SH-SY5Y (cell line): ENCODE results near the gene CD248.

Experiments used
- GATA2 ChIP-seq: IDR thresholded peaks from 2 replicates; pipeline ENCODE4 v1.6.1; 2011; ENCODE audit warnings: mild to moderate bottlenecking, low read depth, low read length
- GATA3 ChIP-seq: IDR thresholded peaks from 2 replicates; pipeline ENCODE4 v1.6.1; 2011; ENCODE audit warnings: low read depth, mild to moderate bottlenecking, low read length, moderate library complexity

DNA sequence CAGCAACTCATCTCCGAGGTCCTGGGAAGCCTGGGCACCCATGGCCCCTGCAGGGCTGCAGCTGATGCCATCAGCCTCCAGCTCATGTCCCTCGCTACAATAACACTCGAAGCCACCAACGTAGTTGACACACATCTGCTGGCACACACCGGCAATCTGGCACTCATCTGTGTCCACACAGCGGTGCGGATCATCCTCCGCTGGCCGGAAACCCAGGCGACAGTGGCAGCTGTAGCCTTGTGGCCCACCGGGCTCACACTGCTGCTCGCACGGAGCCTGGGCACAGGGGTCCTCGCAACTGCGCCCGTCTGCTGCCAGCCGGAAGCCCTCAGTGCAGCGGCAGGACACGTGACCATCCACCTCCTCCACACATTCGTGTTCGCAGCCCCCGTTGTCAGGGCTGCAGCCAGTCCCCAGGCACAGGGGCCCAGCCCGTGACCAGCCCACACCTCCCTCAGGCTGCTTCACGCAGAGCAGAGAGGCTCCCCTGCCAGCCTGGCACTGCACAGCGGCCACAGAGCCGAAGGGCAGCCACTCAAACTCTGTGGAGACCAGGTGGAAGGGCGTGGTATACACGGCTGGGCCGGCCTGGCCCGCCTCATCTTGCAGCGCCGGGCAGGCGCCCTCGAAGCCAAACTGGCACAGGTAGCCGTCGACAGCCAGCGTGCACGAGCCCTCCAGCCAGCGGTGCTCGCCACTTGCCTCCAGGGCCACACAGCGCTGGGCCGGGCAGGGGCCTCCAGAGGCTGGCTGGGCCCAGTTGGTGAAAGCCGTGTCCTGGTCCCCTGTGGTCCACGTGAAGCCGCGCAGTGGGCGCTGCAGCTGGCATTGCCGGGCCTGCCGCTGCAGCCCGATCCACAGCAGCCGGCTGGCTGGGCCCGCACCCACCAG is 678 bp downstream of the CD248 start:
- TF ChIP-seq GATA2 (no peak), GATA3 (no peak)
